HEK293T (cell line): ENCODE results near the gene SPAG7.

Experiments
- CTCF ChIA-PET: fragments of 350-600 bp; formaldehyde crosslinking; extraction: SDS; loops from one replicate; lab custom pipeline; 2021; ENCODE audit warnings: antibody characterized with exemption, inconsistent platforms; lab: Yijun Ruan, JAX
- POLR2A ChIA-PET: fragments of 350-600 bp; formaldehyde crosslinking; extraction: SDS; loops from one replicate; lab custom pipeline; 2020; ENCODE audit warnings: antibody characterized with exemption, inconsistent platforms; lab: Yijun Ruan, JAX
- DNase-seq: peaks from one replicate; pipeline ENCODE4 v3.0.0; 2012; ENCODE audit warnings: mixed read lengths; ENCODE audit errors: extremely low spot score
- ARNT ChIP-seq: fragments of 450-650 bp; IDR thresholded peaks from 2 replicates; pipeline ENCODE4 v1.6.1; 2017; ENCODE audit warnings: mild to moderate bottlenecking
- BHLHE40 ChIP-seq: fragments of 450-650 bp; IDR thresholded peaks from 2 replicates; pipeline ENCODE4 v1.6.1; 2016; ENCODE audit warnings: mild to moderate bottlenecking, moderate library complexity, borderline replicate concordance
- CTBP1 ChIP-seq: fragments of 450-650 bp; IDR thresholded peaks from 2 replicates; pipeline ENCODE4 v1.6.1; 2016; ENCODE audit warnings: borderline replicate concordance
- ELF4 ChIP-seq: fragments of 450-650 bp; IDR thresholded peaks from 2 replicates; pipeline ENCODE4 v1.6.1; 2017; ENCODE audit warnings: antibody characterized with exemption
- FOXA1 ChIP-seq: fragments of 450-650 bp; IDR thresholded peaks from 2 replicates; pipeline ENCODE4 v1.6.1; 2016; ENCODE audit warnings: mild to moderate bottlenecking
- FOXK2 ChIP-seq: fragments of 450-650 bp; IDR thresholded peaks from 2 replicates; pipeline ENCODE4 v1.6.1; 2016; ENCODE audit warnings: mild to moderate bottlenecking
- FOXM1 ChIP-seq: fragments of 450-650 bp; IDR thresholded peaks from 2 replicates; pipeline ENCODE4 v1.6.1; 2017; ENCODE audit warnings: mild to moderate bottlenecking, borderline replicate concordance
- HDGF ChIP-seq: fragments of 450-650 bp; IDR thresholded peaks from 2 replicates; pipeline ENCODE4 v1.6.1; 2017; ENCODE audit warnings: antibody characterized with exemption, borderline replicate concordance
- L3MBTL2 ChIP-seq: fragments of 450-650 bp; conservative IDR thresholded peaks from 2 replicates; pipeline ENCODE4 v1.6.1; 2016; ENCODE audit warnings: mild to moderate bottlenecking
- LEF1 ChIP-seq: fragments of 450-650 bp; IDR thresholded peaks from 2 replicates; pipeline ENCODE4 v1.6.1; 2017; ENCODE audit warnings: mild to moderate bottlenecking, borderline replicate concordance
- NFRKB ChIP-seq: fragments of 450-650 bp; IDR thresholded peaks from 2 replicates; pipeline ENCODE4 v1.6.1; 2016; ENCODE audit warnings: mild to moderate bottlenecking, moderate library complexity
- PKNOX1 ChIP-seq: fragments of 450-650 bp; IDR thresholded peaks from 2 replicates; pipeline ENCODE4 v1.6.1; 2016
- SP1 ChIP-seq: fragments of 450-650 bp; IDR thresholded peaks from 2 replicates; pipeline ENCODE4 v1.6.1; 2017
- SUZ12 ChIP-seq: fragments of 450-650 bp; IDR thresholded peaks from 2 replicates; pipeline ENCODE4 v1.6.1; 2016; ENCODE audit warnings: mild to moderate bottlenecking
- TARDBP ChIP-seq: fragments of 450-650 bp; IDR thresholded peaks from 2 replicates; pipeline ENCODE4 v1.6.1; 2016
- ZNF384 ChIP-seq: fragments of 450-650 bp; IDR thresholded peaks from 2 replicates; pipeline ENCODE4 v1.6.1; 2016

SPAG7 gene

GRCh38 chr17:4941319-4941610 lies 26.4 kb downstream of the SPAG7 start:
- CTCF ChIA-PET: interaction anchor here (1.1 kb wide), 1 partner anchor 46 kb away, joined by 3 read pairs; the partner anchor contains the start of gene CAMTA2
- POLR2A ChIA-PET: interaction anchor here (3.1 kb wide), 1 partner anchor 26 kb away, joined by 84 read pairs; the partner anchor contains the start of gene SPAG7

GRCh38 chr17:4940555-4941318 lies 26.9 kb downstream of the SPAG7 start:
- TF ChIP-seq SUZ12: no peak
- TF ChIP-seq ELF4: peak; percentile 15; the same call in 1 of the 2 replicates
- TF ChIP-seq ARNT: no peak
- ChIA-PET POLR2A (interaction anchor here (0.6 to 3.5 kb wide), 29 partner anchors 10 to 441 kb away, joined by 3 to 101 read pairs (median 6); partner anchors contain the start of genes CAMTA2, ENO3, INCA1 and KIF1C), CTCF (interaction anchor here (0.9 to 1.1 kb wide), 4 partner anchors 11 to 364 kb away, joined by 3 to 5 read pairs (median 3); partner anchors contain the start of gene CAMTA2)
- peak; percentile 83 for DNase-seq

More at GRCh38 chr17:4941319-4941610, 26.4 kb downstream of the SPAG7 start:
- DNase-seq: no peak
- TF ChIP-seq ARNT: no peak
- no peak for TF ChIP-seq HDGF
- TF ChIP-seq L3MBTL2: no peak
- TF ChIP-seq FOXK2: no peak
- TF ChIP-seq BHLHE40: no peak
- no peak for TF ChIP-seq FOXA1
- no peak for TF ChIP-seq PKNOX1
- no peak for TF ChIP-seq SUZ12

GRCh38 chr17:4939796-4940554 lies 27.6 kb downstream of the SPAG7 start, which contains the start of the genes RNF167 and SLC25A11:
RNF167 (plus strand) TSS chr17:4940268; CDS start chr17:4940910, 642 bp downstream.
SLC25A11 (minus strand) TSS chr17:4940046; CDS start chr17:4939910, 136 bp downstream.
- DNase-seq: peak; percentile 96
- TF ChIP-seq L3MBTL2 (peak; percentile 31), CTBP1 (no peak), PKNOX1 (peak; percentile 81), ELF4 (peak; percentile 70), FOXA1 (no peak), SP1 (peak; percentile 94)
- ChIA-PET CTCF (interaction anchor here (0.8 to 1.0 kb wide), 4 partner anchors 12 to 363 kb away, joined by 3 to 5 read pairs (median 3); partner anchors contain the start of gene CHRNE), POLR2A (interaction anchor here (0.6 to 3.5 kb wide), 34 partner anchors 11 to 440 kb away, joined by 3 to 101 read pairs (median 4); partner anchors contain the start of genes CAMTA2, ENO3, INCA1 and KIF1C)

- DNase-seq: no peak
- ChIA-PET POLR2A (interaction anchor here (0.8 to 3.5 kb wide), 25 partner anchors 10 to 384 kb away, joined by 3 to 101 read pairs (median 6); partner anchors contain the start of genes CAMTA2, ENO3, INCA1 and KIF1C), CTCF (interaction anchor here (0.8 kb wide), 1 partner anchor 36 kb away, joined by 3 read pairs; the partner anchor contains the start of gene CHRNE)
- TF ChIP-seq HDGF (no peak), PKNOX1 (no peak)
Measured at GRCh38 chr17:4939546-4939795, 28.1 kb downstream of the SPAG7 start.

GRCh38 chr17:4938688-4939545 lies 28.7 kb downstream of the SPAG7 start:
- POLR2A ChIA-PET: interaction anchor here (1.1 to 3.5 kb wide), 14 partner anchors 10 to 384 kb away, joined by 3 to 101 read pairs (median 13); partner anchors contain the start of genes CAMTA2, ENO3, MYBBP1A and PFN1
- CTCF ChIA-PET: interaction anchor here (0.8 kb wide), 1 partner anchor 35 kb away, joined by 3 read pairs; the partner anchor contains the start of gene CHRNE
- no peak for DNase-seq
- TF ChIP-seq TARDBP: no peak
- TF ChIP-seq ARNT: no peak
- TF ChIP-seq L3MBTL2: no peak
- no peak for TF ChIP-seq FOXM1
- no peak for TF ChIP-seq FOXK2
- no peak for TF ChIP-seq CTBP1
- TF ChIP-seq SUZ12: no peak
- TF ChIP-seq ZNF384: no peak
- no peak for TF ChIP-seq ELF4
- TF ChIP-seq HDGF: no peak
- no peak for TF ChIP-seq FOXA1
- no peak for TF ChIP-seq BHLHE40
- TF ChIP-seq PKNOX1: no peak
- no peak for TF ChIP-seq NFRKB
- no peak for TF ChIP-seq LEF1
- no peak for TF ChIP-seq SP1
